ENCODE results near the gene USP6NL.

USP6NL gene

GRCh38 chr10:11615396-11615795 lies 3.9 kb upstream of the USP6NL start:
- DNase-seq, result no peak

GRCh38 chr10:11612021-11613001 lies 861 bp upstream of the USP6NL start:
- DNase-seq, result peak; percentile 41 to 45

GRCh38 chr10:11610826-11611247 lies 613 bp downstream of the USP6NL start:
- DNase-seq, result peak in 1 of 2 experiments; percentile 32

DNA sequence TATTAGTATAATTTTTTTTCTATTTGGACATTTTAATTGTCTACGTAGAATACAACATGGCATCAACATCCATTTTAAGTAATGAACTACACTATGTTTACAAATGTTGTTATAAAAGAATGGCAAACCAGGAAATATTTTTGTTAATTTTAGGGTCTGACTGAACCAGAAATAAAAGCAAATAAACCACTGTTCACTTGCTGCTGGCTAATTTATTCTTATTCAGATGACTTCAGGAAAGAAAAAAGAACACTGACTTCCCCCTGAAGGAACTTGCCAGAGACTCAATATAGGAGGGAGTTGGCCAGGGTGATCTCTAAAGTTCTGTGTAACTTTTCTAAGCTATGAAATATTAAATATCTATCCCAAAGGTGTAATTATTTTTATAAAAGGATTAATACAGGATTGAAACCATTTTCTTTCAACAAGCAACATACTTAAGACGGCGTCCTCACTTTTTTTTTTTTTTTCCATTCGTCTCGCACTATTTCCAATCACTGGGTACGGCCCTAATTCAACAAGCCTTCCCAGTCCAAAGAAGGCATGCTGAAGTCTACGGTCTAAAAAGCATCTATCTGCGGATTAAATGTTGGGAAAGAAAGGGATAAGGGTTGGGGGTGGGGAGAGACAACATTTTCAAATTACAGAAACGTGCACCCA lies 1.2 kb downstream of the USP6NL start:
- DNase-seq, result peak; percentile 30 to 42

- no peak for DNase-seq
Observed at GRCh38 chr10:11609492-11610093, 1.9 kb downstream of the USP6NL start.

- DNase-seq, result no peak
Observed at GRCh38 chr10:11609052-11609451, 2.4 kb downstream of the USP6NL start.

GRCh38 chr10:11608159-11609013 lies 3.1 kb downstream of the USP6NL start:
- no peak for DNase-seq

GRCh38 chr10:11605807-11606408 lies 5.5 kb downstream of the USP6NL start:
- no peak for DNase-seq

DNA sequence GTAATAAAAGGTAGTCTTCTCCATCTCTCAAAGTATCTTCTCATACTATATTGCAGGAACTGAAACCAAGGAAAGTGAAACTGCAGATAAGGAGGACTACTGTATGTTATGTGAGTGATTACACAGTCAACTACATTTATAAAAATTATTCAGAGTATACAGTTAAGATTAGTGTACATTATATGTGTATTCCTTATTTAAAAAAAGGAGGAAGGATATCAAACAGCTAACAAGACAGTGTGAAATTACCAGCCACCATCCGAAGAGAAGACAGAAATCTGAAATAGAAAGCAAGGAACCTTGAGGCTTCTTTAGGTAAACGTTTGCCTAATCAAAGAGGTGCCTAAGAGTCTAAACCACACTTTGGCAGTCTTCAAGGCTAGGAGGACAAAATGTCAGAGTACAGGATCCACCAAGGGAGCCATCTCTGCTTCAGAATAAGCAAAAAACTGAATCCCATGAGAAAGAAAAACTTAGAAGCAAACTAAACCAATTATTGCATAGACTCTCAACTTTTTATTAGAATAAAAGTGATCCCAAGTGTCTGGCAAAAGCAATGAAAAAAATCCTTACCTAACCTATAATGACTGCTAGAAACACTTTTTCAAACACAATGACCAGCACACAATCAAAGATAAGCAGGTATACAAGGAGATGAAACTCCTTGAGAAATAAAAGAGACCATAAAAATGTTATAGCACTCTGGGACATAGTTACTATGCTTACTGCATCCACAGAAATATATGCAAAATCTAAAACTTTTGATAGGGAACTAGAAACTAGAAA lies 6.4 kb downstream of the USP6NL start:
- DNase-seq, result no peak

DNA sequence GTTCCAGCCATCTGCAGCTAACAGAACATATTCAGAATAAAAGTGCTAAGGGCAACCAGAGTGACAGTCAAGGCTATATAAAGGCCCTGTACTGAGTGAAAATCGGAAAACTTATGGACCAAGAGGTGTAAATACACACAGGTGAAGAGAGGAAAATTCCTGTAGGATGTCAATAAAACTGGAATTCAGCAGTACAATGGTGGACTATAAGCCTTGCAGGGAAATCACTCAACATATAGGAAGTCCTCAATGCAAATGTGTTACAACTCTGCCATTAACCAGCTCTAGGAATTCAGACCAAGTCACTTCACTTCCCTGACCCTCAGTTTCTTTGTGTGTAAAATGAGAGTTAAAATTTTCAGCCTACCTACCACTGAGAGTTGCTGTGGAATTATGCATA lies 7.7 kb downstream of the USP6NL start:
- no peak for DNase-seq

GRCh38 chr10:11602919-11603523 lies 8.4 kb downstream of the USP6NL start:
- DNase-seq, result no peak

GRCh38 chr10:11602358-11602757 lies 9.1 kb downstream of the USP6NL start:
- no peak for DNase-seq

DNA sequence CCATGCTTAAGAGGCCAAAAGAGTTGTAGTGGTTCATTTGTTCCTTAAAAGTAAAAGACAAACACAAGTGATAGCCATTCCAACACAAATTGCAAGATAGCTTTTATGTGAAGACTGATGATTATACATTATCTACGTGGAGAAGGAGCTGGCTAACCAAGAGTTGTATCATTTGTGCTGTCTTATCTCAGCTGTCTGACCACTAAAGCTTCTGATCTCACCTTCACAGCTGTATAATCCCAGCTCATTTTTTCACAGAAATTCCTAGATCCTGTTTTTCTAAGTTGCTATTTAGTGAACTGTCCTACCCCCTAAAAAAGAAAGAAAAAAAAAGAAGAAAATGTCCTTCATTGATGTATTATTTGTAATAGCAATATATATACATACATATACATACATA lies 9.8 kb downstream of the USP6NL start:
- no peak for DNase-seq

DNA sequence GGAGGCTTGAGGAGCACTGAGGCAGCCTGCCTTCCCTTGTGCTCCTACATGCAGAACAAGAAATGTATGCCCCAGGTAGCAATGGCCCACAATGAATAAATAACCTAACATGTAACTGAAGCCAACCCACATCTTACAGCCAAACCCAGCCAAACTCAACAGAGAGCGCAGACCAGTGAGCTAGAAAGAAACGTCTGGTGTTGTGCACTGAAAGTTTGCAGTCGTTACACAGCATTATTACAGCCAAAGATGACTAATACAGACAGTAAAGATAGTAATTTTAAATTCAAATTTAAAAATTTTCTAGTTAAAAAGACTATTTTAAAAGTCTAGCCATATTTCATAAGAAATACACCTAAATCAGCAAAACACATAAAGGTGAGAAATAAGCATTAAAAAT lies 11.2 kb downstream of the USP6NL start:
- DNase-seq, result no peak

DNA sequence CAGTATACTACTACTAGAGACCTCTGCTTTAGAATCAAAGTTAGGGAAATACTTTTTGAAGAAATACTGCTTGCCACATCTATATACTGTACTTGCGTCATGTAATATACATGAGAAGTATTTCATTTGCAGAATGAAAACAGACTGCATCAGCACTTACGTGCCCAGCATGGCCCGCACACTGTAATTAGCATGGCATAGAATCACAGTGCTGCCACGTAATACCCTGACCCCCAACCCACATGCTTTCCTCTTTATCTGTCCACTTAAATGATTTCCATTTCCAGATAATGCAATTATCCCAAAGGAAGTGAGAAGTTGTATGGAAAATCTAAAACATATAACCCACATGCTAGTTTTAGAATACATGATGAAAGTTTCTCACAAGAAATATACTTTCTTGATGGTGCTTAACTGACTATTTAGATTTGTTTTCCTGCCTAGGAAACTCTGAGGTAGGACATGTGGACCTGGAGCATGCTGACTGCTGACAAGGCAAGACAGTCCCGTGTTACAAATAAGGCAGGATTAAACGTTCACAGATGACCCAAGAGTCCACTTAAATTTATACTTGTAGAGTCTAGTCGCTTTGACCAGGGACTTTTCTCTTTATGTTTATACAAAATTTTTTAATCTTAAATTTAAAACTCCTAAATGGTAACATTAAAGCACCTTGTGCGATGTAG lies 12.6 kb downstream of the USP6NL start:
- DNase-seq, result no peak

- no peak for DNase-seq
Observed at GRCh38 chr10:11597470-11597869, 14.0 kb downstream of the USP6NL start.

DNA sequence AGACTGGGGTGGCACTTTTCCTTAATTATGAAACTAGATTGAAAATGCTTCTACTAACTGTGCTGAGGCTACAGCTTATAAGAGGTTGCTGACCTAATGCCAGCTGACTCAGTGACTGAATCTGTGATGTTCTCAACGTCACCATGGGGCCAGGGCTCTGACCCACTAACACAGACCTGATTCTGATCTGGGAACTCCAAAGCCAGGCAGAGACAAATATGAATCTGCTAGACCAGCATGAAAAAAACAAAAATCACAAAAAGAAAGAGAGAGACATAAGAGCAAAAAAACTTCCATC lies 16.1 kb downstream of the USP6NL start:
- no peak for DNase-seq

GRCh38 chr10:11594589-11595394 lies 16.7 kb downstream of the USP6NL start:
- peak; percentile 49 to 76 for DNase-seq

DNA sequence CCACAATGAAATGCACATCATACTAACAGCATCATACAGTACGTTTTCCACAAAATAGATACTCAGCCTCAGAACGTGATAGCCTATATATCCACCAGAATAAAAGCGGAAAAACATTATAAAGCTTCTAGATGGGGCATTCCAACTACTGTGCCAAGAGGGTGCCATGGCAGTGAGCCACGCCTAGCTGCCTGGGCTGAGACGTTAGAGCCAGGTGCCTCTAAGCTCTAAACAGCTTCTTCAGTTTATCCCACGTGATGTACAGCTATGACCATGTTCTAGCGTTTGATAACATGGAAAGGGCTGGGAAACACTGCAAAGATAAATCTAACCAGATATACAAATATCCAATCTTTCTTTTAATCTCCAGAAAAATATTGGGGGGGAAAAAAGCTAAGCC lies 17.8 kb downstream of the USP6NL start:
- DNase-seq, result no peak

DNA sequence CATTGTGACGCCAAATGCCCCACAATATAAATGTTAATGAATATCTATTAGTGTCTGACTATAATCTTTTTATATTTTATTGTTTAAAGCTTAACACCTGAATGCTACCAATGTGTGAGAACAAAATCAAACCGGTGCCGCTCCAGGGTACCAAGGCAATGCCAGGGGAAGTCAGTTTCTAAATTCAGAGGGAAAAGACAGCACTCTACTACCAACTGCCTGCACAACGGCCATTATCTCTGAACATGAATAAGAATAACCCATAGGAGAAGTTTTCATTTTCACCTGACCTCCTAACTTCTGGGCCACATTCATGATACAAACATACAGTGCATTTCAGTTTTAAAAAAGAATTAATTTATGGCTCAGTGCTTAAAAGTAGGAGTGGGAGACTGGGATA lies 21.7 kb downstream of the USP6NL start:
- no peak for DNase-seq

Data from Kasumi-1 (cell line).